ENCODE data around the gene C1QA.

GRCh38 chr1:22613951-22614350 lies 22.5 kb upstream of the C1QA start:
- TF ChIP-seq CTCF (IDR thresholded peaks at IDR 0.05) (no peak), POLR2A (IDR thresholded peaks at IDR 0.05) (no peak)
